ENCODE results near the gene LIMK1. TPM values are rescaled to one million over a fixed set of nuclear protein-coding genes. Genes with fewer than 3 reads are reported as not detected.
"Not testable (repeated sequence)": the region's sequence is repeated elsewhere in the genome, so short reads cannot be mapped to it uniquely, and the experiment has no call there.

The LIMK1 gene
- total and polyA plus RNA-seq, 2 experiments from 2014 or later, result 16.2 to 24.6 TPM

GRCh38 chr7:74042746-74043522 is 40.7 kb upstream of the LIMK1 start:
- WGBS (ENCODE audit: low lambda C conversion rate, missing lambda C conversion rate), result 57% methylated on average over 22 of the region's 24 CpGs
- H3K36me3 ChIP-seq (replicated peaks; ENCODE audit: insufficient read depth, low read depth), result no peaks in the 10 kb centered on the region
- TF ChIP-seq EZH2 (IDR thresholded peaks at IDR 0.05; ENCODE audit: borderline replicate concordance), result no peak
- TF ChIP-seq, protein P1, sequence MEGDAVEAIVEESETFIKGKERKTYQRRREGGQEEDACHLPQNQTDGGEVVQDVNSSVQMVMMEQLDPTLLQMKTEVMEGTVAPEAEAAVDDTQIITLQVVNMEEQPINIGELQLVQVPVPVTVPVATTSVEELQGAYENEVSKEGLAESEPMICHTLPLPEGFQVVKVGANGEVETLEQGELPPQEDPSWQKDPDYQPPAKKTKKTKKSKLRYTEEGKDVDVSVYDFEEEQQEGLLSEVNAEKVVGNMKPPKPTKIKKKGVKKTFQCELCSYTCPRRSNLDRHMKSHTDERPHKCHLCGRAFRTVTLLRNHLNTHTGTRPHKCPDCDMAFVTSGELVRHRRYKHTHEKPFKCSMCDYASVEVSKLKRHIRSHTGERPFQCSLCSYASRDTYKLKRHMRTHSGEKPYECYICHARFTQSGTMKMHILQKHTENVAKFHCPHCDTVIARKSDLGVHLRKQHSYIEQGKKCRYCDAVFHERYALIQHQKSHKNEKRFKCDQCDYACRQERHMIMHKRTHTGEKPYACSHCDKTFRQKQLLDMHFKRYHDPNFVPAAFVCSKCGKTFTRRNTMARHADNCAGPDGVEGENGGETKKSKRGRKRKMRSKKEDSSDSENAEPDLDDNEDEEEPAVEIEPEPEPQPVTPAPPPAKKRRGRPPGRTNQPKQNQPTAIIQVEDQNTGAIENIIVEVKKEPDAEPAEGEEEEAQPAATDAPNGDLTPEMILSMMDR (IDR thresholded peaks at IDR 0.05; ENCODE audit: poor library complexity), result no peak
- H2AFZ ChIP-seq, result no peak overlapping the region
- no peaks in the 10 kb centered on the region for H4K20me1 ChIP-seq (ENCODE audit: insufficient read depth, poor library complexity, severe bottlenecking)
- no peaks in the 10 kb centered on the region for H3K9me3 ChIP-seq (ENCODE audit: low read depth)
- no peak for DNase-seq (ENCODE audit: low spot score)
- no peaks in the 10 kb centered on the region for H3K9me2 ChIP-seq (replicated peaks; ENCODE audit: insufficient read depth)
- H3K4me2 ChIP-seq, result peak overlapping the region; percentile 55
- peaks cover 15% of the 10 kb centered on the region for H3K4me1 ChIP-seq (ENCODE audit: insufficient read depth)
- H3K27me3 ChIP-seq, result no peaks in the 10 kb centered on the region
- H3K4me3 ChIP-seq, result no peak overlapping the region
- H3K79me2 ChIP-seq, result no peaks in the 10 kb centered on the region
- H3K27ac ChIP-seq, result peak overlapping the region; percentile 81

GRCh38 chr7:74043523-74043951 is 40.1 kb upstream of the LIMK1 start:
- H3K27me3 ChIP-seq, result no peaks in the 10 kb centered on the region
- H3K4me3 ChIP-seq, result no peak overlapping the region
- H3K4me2 ChIP-seq, result peak overlapping the region; percentile 55
- TF ChIP-seq EZH2phosphoT487 (IDR thresholded peaks at IDR 0.05; ENCODE audit: low read depth, severe bottlenecking, unreplicated experiment) (no peak), EZH2 (IDR thresholded peaks at IDR 0.05; ENCODE audit: borderline replicate concordance) (no peak)
- TF ChIP-seq, protein P1 (IDR thresholded peaks at IDR 0.05; ENCODE audit: poor library complexity), result no peak
- no peaks in the 10 kb centered on the region for H3K9me3 ChIP-seq (ENCODE audit: low read depth)
- H3K36me3 ChIP-seq (replicated peaks; ENCODE audit: insufficient read depth, low read depth), result no peaks in the 10 kb centered on the region
- H3K9me2 ChIP-seq (replicated peaks; ENCODE audit: insufficient read depth), result no peaks in the 10 kb centered on the region
- 43% methylated on average over 9 of the region's 9 CpGs for WGBS (ENCODE audit: low lambda C conversion rate, missing lambda C conversion rate)
- peak overlapping the region; percentile 81 for H3K27ac ChIP-seq
- DNase-seq (ENCODE audit: low spot score), result no peak
- peaks cover 15% of the 10 kb centered on the region for H3K4me1 ChIP-seq (ENCODE audit: insufficient read depth)
- no peaks in the 10 kb centered on the region for H4K20me1 ChIP-seq (ENCODE audit: insufficient read depth, poor library complexity, severe bottlenecking)
- H2AFZ ChIP-seq, result no peak overlapping the region
- H3K79me2 ChIP-seq, result no peaks in the 10 kb centered on the region

GRCh38 chr7:74044366-74045350 is 38.9 kb upstream of the LIMK1 start:
- DNase-seq (ENCODE audit: low spot score), result no peak
- peaks cover 15% of the 10 kb centered on the region for H3K4me1 ChIP-seq (ENCODE audit: insufficient read depth)
- no peak overlapping the region for H3K27ac ChIP-seq
- H4K20me1 ChIP-seq (ENCODE audit: insufficient read depth, poor library complexity, severe bottlenecking), result no peaks in the 10 kb centered on the region
- H3K79me2 ChIP-seq, result no peaks in the 10 kb centered on the region
- no peak overlapping the region for H2AFZ ChIP-seq
- H3K36me3 ChIP-seq (replicated peaks; ENCODE audit: insufficient read depth, low read depth), result no peaks in the 10 kb centered on the region
- H3K4me2 ChIP-seq, result no peak overlapping the region
- H3K27me3 ChIP-seq, result no peaks in the 10 kb centered on the region
- TF ChIP-seq EZH2phosphoT487 (IDR thresholded peaks at IDR 0.05; ENCODE audit: low read depth, severe bottlenecking, unreplicated experiment) (no peak), EZH2 (IDR thresholded peaks at IDR 0.05; ENCODE audit: borderline replicate concordance) (no peak)
- TF ChIP-seq, protein P1 (IDR thresholded peaks at IDR 0.05; ENCODE audit: poor library complexity), result no peak
- no peaks in the 10 kb centered on the region for H3K9me2 ChIP-seq (replicated peaks; ENCODE audit: insufficient read depth)
- 73% methylated on average over 20 of the region's 20 CpGs for WGBS (ENCODE audit: low lambda C conversion rate, missing lambda C conversion rate)
- H3K4me3 ChIP-seq, result no peak overlapping the region
- no peaks in the 10 kb centered on the region for H3K9me3 ChIP-seq (ENCODE audit: low read depth)

DNA sequence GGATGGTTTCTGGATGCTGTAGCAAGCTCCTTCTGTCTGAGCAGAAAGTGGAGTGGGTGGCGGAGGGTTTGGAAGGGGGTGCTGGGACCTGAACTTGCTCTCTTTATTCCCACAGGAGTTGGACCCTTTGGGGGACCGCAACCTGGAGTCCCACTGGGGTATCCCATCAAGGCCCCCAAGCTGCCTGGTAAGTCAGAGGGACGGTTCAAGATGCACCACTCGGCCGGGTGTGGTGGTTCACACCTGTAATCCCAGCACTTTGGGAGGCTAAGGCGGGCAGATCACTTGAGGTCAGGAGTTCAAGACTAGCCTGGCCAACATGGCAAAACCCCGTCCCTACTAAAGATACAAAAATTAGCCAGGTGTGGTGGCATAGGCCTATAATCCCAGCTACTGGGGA is 37.0 kb upstream of the LIMK1 start:
- not testable (repeated sequence) for H3K36me3 ChIP-seq (replicated peaks; ENCODE audit: insufficient read depth, low read depth); H3K9me2 ChIP-seq (replicated peaks; ENCODE audit: insufficient read depth); H3K9me3 ChIP-seq (ENCODE audit: low read depth); H3K4me2 ChIP-seq; H3K27me3 ChIP-seq; DNase-seq (ENCODE audit: low spot score); H4K20me1 ChIP-seq (ENCODE audit: insufficient read depth, poor library complexity, severe bottlenecking); H3K4me3 ChIP-seq; H2AFZ ChIP-seq; H3K27ac ChIP-seq; H3K79me2 ChIP-seq
- 91% methylated on average over 7 of the region's 7 CpGs for WGBS (ENCODE audit: low lambda C conversion rate, missing lambda C conversion rate)
- H3K4me1 ChIP-seq (ENCODE audit: insufficient read depth), result peaks cover 16% of the 10 kb centered on the region
